Type B pancreatic cell (in vitro differentiated cells): Measurements from ENCODE around the gene CDHR3. TPM values are rescaled to one million over a fixed set of nuclear protein-coding genes. Genes with fewer than 3 reads are reported as not detected.

Experiments
- DNase-seq: peaks from one replicate; pipeline ENCODE4 v3.0.0; 2021; ENCODE audit warnings: mixed read lengths; ENCODE audit not compliant: unreplicated experiment; ENCODE audit errors: extremely low spot score
- H3K27ac Mint-ChIP-seq: 2 replicates; pipeline ENCODE4 v1.8.0; 2021; ENCODE audit warnings: mild to moderate bottlenecking, mixed read lengths
- H3K27me3 Mint-ChIP-seq: 2 replicates; pipeline ENCODE4 v1.8.0; 2021; ENCODE audit warnings: mixed read lengths
- H3K36me3 Mint-ChIP-seq: 2 replicates; pipeline ENCODE4 v1.8.0; 2021; ENCODE audit warnings: mixed read lengths
- H3K4me1 Mint-ChIP-seq: one replicate; pipeline ENCODE4 v1.8.0; 2021; ENCODE audit warnings: mixed read lengths; ENCODE audit not compliant: unreplicated experiment
- H3K4me3 Mint-ChIP-seq: 2 replicates; pipeline ENCODE4 v1.8.0; 2021; ENCODE audit warnings: mild to moderate bottlenecking, mixed read lengths
- H3K9me3 Mint-ChIP-seq: 2 replicates; pipeline ENCODE4 v1.8.0; 2021; ENCODE audit warnings: mixed read lengths
- CTCF ChIP-seq: fragments of 200-600 bp; sonication (generic); conservative IDR thresholded peaks from 2 replicates; pipeline ENCODE4 v1.5.0; 2021; ENCODE audit warnings: antibody characterized with exemption, mild to moderate bottlenecking
- total RNA-seq: library from RNA; stranded (reverse); gene quantifications from 2 replicates; pipeline ENCODE4 v1.2.1, GENCODE V29; 2021; ENCODE audit warnings: low replicate concordance

CDHR3 gene
- total RNA-seq, 1 donor from 2014 or later = 5.6 TPM

DNA sequence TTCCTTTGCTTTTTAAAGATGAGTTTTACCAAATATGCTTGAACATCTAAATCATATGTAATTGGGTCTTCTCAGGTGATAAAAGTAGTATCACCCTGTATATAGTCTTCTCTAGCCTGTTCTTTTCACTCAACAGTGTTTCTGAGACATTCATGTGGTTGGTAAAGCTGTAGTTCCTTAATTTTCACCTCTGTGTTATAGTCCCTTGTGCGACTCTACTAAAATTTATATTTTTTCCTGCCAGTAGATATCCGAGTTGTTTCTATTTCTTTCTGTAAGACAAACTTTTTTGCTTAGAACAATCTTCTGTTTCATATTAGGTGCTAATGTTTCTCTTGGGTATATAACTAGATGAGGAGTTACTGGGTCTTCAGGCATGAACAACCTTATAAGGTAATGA, 113.5 kb downstream of the CDHR3 start:
- Mint-ChIP-seq H3K9me3 (no peaks in the 10 kb centered on the region), H3K4me3 (no peak overlapping the region), H3K4me1 (peaks cover 14% of the 10 kb centered on the region), H3K27ac (no peak overlapping the region), H3K27me3 (no peaks in the 10 kb centered on the region), H3K36me3 (no peaks in the 10 kb centered on the region)
- TF ChIP-seq CTCF = no peak
- DNase-seq = no peak

- TF ChIP-seq CTCF = no peak
- H3K4me1 Mint-ChIP-seq = no peaks in the 10 kb centered on the region
- H3K9me3 Mint-ChIP-seq = no peaks in the 10 kb centered on the region
Observed at GRCh38 chr7:106080300-106080987, 117.4 kb downstream of the CDHR3 start.

GRCh38 chr7:106082087-106082854, 119.2 kb downstream of the CDHR3 start:
- no peaks in the 10 kb centered on the region for H3K9me3 Mint-ChIP-seq
- H3K27me3 Mint-ChIP-seq = no peaks in the 10 kb centered on the region
- H3K4me3 Mint-ChIP-seq = no peak overlapping the region
- no peaks in the 10 kb centered on the region for H3K4me1 Mint-ChIP-seq
- no peak for TF ChIP-seq CTCF
- H3K27ac Mint-ChIP-seq = no peak overlapping the region
- H3K36me3 Mint-ChIP-seq = no peaks in the 10 kb centered on the region
- DNase-seq = no peak

More at GRCh38 chr7:106080300-106080987, 117.4 kb downstream of the CDHR3 start:
- DNase-seq = no peak
- H3K4me3 Mint-ChIP-seq = no peak overlapping the region
- H3K27me3 Mint-ChIP-seq = no peaks in the 10 kb centered on the region
- no peak overlapping the region for H3K27ac Mint-ChIP-seq
- no peaks in the 10 kb centered on the region for H3K36me3 Mint-ChIP-seq

Other genes with a start within 250 kb of the CDHR3 start
- gene ATXN7L1, start 86.7 kb upstream of the CDHR3 start, total RNA-seq = 15.8 and 16.0 TPM in 2 replicates
- gene SYPL1, start 149.0 kb downstream of the CDHR3 start, total RNA-seq = 59.0 and 83.6 TPM in 2 replicates